Stimulated activated CD4-positive, alpha-beta T cell treated with anti-CD3 and anti-CD28 coated beads, TNF-alpha, amount 100 ng/mL, for 48 hours (primary cell): ENCODE results near the gene LSM5.

Experiments used
- DNase-seq, 3 donors: peaks; one replicate each; pipeline ENCODE4 v3.0.0-alpha.2; 2020; ENCODE audit warnings: low read depth in 3 of 3

Gene LSM5

DNA sequence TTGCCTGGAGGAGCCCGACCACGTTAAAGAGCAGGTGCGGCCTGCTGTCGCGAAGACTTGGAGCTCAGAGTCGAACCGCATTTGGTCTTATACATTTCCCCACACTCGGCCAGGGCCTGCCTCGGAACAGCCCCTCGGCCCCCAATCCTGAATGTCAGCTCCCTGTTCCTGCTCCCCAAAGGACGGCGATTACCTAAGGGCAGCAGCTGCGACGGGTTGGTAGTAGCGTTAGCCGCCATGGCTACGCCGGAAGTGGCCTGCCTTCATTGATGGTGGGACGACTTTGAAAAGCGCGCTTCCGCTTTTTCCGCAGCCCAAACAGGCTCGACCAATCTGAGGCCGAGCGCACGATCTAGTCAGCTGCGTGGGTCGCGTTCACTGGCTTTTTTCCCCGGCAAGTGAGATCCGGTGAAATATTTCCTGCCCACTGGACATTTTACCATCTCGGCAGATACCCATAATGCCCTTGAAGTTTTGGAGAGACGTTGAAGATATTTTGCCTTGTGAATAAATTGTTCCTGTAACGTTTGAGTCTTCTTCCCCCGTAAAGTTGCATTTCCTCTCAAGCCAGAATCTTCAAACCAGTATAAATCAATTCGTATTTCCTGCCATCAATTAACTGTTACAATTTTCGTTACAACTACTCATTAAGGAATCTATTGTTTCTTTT lies at the start of gene LSM5:
TSS of gene LSM5 (minus strand) at position 254 of the 670 bp plus-strand sequence. CDS start at position 239, 15 bp downstream.
- DNase-seq = peak; percentile 81 to 83 (median 83)

DNA sequence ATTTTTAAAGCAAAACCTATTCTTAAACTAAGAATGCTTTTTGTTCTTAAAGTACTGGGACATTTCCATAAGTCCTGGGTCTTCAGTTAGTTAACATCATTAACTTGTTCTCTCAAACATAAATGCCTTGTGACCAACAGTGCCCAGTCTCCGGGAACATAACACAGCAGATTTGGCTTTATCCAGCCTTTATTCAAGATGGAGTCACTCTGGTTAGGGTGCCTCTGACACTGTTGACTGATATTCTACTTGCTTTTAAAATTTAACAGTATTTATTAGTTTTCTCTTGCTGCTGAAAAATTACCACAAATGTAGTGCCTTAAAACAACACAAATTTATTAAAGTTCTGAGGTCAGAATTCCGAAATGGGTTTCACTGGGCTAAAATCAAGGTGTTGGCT lies 49.2 kb upstream of the LSM5 start:
- DNase-seq = no peak

DNA sequence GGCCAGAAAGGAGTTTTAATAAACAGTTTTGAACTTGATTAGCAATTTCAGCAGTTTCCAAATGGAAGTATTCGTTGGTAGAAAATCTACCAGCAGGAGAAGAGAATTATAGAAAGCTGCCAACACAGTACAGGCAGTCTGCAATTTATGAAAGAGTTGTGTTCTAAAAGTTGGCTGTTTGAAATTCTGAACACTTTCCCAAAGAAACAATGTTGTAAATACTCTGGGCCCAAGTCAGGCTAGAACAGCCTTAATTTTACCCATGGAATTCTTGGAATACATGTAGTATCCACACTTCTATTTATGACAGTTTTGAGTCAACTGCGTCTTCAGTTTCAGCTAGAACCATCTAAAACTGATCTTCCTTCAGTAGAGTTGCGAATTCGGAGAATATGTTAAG lies 47.6 kb upstream of the LSM5 start:
- no peak for DNase-seq

DNA sequence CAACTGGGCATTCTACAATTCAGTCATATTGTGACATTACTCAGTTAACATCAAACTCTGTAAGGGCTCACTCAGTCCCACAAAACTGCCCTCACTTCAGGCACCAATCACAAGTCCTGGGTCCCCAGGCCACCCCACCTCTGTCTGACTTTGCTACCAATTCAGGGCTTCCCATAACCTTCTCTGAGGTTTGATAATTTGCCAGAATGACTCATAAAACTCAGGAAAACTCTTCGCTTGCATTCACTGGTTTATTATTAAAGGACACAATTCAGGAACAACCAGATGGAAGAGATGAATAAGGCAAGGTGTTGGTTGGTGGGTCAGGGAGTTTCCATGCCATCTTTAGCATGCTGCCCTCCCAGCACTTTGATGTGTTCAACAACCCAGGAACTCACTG lies 46.4 kb upstream of the LSM5 start:
- no peak for DNase-seq

DNA sequence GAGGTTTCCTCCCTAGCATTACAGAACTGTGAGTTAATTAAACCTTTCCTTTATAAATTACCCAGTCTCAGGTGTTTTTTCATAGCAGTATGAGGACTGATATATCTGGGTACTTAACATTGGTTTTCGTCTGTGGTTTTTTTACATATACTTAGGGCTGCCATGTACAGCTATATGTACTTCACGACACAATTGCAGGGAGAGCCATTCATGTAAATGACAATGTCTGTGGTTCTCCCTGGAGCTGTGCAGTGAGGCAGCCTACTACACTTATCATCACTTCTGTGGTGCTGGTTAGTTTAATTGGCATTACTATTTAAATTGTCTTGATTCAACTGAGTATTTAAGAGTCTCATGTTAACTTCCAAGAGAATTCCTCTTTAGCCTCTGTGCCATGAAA lies 45.8 kb upstream of the LSM5 start:
- no peak for DNase-seq

DNA sequence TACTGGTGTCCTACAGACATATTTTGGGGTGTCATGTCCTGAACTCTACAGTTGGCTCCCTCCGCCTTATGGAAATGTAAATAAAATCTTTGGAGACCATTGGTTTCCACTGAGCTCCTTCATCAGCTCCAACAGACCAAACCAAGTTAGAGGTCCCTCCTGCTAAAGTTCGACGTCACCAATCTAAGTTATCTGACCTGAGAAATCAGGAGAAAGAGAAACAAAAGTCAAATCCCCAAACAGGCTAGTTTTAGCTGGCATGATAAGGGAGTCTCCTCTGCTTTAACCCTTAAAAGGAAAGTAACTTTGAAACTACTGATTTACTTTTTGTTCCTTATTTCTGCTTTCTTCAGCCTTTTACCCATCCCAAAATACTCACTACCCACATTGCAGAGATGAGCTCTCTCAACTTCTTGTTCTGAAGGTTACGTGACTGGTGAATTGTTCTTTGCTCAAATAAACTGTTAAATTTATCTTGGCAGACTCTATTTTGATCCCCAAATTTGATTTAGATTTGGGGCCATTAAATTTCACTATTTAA lies 45.1 kb upstream of the LSM5 start:
- DNase-seq = no peak

DNA sequence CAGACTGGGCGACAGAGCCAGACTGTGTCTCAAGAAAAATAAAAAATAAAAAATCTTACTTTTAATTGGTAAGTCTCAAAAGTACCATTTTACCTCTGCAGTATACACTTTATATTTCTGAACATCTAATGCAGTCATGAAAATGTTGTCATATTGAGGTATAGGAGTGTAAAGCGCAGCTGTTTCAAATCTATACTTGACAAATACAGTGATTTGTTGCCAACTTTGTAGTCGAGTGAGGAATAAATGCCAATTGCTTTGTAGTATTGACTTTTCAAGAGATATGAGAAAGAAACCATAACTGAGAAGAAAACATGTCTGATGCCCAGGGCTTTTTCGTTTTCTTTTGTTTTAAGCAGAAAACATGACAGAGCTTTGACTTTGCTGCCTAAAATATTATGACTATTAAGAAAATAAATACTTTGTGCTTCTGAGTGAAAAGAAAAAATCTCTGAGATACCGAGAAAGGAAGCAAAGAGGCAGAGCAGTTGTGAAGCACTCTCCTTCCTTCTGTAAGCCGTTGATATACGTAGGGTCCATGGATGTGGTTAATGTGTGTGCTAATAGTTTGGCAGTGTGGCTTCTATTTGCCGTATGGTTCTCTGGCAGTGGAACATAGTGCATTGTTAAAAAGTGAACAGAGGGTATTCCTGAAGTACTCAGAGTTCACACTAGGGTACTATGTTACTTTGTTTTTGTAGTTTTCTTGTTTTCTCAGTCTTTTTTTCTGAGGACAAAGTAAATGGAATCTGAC lies 43.3 kb upstream of the LSM5 start:
- no peak for DNase-seq

DNA sequence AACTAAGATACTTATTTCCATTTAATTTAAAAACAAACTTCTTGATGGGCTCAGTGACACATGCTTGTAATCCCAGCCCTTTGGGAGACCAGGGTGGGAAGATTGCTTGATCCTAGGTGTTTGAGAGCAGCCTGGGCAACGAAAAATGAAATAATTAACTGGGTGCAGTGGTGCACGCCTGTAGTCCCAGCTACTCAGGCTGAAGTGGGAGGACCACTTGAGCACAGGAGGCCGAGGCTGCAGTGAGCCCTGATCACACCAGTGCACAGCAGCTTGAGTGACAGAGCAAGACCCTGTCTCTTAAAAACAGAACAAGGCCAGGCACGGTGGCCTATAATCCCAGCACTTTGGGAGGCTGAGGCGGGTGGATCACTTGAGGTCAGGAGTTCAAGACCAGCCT lies 42.5 kb upstream of the LSM5 start:
- DNase-seq = no peak

DNA sequence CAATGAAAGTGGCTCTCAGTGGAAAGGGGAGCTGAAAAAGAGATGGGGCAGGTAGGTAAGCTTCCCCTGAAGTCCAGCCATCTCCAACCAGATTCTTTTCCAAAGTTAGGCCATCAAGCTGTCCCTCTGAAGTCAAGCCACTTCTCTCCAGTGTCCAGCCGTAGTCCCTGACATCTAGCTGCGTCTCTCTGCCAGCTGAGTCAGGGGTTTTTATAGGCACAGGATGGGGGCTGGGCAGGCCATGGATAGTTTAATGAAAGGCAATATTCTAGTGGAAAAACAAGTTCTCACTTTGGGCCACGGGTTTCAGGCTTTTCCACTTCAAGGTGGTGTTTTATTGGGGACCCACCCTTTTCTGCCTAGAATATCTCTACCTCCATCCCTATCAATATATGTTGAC lies 41.9 kb upstream of the LSM5 start:
- DNase-seq = no peak

DNA sequence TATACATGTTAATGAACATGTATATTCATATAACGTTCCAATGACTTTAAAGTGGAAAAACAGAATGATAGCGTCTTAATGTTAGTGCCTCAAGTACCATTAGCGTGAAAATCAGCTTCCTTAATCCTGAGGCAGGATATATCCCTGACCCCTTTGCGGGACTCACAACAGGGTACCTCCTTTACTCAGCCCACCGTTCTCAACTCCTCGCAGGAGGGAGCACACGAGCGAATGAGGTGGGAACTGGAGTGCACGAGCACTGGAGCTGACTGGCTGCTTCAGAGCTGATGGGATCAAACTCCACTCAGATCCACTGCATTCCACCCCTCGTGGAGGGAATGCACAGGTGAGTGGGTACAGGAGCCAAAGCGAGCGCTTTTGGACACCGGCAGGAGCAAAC lies 41.2 kb upstream of the LSM5 start:
- DNase-seq = no peak

DNA sequence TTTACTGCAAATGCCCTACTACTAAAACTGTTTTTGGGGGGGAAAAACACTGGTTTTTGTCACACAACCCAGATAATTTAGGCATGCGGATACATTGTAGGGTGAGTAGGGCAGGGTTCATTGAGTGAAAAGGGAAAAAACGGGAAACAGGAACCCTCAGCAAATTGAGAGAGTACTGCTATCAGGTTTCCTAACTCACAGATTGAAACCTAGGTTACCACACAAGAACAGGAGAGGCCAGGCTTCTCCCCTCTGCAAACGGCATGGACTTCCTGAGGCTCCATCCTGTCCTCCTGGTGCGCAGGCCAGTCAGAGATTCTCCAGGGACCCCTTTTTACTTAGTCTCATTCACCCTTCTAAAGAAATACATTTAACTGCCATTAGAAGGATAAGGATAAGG lies 35.7 kb upstream of the LSM5 start:
- no peak for DNase-seq

DNA sequence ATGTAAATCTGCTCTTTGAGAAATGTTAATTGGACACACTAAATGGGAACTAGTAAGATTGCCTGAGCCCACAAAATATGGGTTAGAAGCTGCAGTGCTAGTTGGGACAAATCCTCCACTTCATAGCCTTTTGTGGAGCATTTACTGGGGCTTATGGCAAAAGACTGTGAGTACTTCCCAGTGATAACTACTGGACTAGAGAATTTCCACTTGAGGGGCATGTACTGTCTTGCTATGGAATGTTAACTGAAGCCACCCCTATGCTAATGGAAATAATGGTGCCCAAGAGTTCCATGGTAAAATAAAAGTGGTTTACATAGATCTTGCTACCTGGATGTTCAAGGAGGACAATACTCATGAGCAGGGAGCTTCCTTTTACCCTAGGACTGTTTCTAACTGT lies 34.5 kb upstream of the LSM5 start:
- DNase-seq = no peak

DNA sequence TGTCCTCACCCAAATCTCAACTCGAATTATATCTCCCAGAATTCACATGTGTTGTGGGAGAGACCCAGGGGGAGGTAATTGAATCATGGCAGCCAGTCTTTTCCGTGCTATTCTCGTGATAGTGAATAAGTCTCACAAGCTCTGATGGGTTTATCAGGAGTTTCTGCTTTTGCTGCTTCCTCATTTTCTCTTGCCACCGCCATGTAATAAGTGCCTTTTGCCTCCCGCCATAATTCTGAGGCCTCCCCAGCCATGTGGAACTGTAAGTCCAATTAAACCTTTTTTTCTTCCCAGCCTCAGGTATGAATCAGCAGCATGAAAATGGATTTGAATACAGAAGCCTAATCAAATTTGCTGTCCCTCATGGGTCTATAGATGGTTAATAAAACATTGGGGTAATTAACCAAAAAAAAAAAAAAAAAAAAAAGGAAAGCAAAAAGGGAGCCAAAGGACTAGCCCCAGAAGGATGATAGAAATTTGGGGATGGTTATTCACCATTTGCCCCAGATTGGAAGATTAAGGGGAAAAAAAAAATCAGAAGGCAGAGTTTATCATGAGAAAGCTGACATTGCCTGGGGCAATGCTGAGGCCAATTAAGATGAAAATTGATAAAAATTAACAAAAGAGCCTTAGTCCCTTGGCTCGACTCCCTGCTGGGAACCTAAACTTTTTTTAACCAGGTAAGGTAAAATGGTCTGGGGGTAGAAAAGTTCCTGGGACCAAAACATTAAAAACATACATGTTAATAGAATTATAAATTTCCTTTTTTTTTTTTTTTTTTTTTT lies 32.8 kb upstream of the LSM5 start:
- no peak for DNase-seq

DNA sequence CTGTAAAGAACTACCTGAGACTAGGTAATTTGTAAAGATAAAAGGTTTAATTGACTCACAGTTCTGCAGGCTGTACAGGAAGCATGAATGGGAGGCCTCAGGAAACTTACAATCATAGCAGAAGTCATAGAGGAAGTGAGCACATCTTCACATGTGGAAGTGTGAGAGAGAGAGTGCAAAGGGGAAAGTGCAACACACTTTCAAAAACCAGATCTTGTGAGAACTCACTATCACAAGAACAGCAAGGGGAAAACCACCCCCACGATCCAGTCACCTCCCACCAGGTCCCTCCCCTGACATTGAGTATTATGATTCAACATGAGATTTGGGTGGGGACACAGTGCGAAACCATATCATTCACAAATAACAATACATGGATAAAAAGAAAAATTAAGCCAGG lies 29.6 kb upstream of the LSM5 start:
- DNase-seq = no peak

DNA sequence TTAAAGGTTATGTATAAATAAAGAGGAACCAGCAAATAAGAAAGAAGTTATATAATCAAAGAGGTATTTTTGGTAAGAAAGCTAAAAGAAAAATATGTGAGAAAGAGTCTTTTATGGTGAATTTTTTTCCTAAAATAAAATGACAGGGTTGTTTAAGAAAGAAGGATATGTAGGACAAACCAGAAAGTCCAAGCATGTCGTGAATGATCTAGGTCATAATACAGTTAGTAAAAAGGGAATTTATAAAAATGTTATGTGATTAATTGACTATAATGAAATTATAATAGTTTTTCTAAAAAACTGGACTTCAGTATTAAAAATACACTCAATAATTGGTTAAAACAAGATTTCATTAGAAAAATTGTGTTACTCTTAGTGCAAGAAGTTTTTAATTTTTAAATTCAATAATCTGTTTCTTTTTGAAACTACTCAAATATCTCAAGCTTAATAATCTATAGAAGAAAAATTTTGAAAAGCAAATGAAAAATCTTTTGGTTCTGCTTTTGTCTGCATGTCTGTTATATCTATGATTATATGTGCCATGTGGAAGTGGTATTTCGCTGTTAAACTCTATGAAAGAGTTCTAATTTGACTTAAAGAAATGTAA lies 28.5 kb upstream of the LSM5 start:
- no peak for DNase-seq

DNA sequence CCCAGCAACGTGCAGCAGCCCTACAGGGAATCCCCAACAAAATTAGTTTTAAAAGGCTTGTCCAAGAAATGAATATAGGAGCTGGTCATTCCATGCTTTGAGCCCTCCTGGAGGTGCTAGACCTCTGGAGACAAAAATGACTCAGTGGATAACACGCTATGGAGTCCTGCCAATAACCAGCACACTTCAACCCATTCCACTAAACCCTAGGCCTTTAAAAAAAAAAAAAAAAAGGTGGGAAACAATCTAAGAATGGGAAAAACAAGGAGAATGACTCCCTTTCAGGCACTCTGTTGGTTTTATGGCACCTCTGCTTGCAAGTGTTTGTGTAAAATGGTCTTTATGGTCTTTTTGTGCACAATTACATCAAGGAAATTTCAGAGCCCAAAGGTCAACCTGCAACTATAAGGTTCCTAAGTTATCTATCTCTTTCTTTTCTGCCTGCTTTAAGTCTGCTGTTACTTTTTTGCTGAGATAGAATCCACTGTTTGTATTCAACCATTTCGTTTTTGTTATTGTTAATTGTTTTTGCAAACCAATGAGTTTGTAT lies 26.4 kb upstream of the LSM5 start:
- DNase-seq = no peak

DNA sequence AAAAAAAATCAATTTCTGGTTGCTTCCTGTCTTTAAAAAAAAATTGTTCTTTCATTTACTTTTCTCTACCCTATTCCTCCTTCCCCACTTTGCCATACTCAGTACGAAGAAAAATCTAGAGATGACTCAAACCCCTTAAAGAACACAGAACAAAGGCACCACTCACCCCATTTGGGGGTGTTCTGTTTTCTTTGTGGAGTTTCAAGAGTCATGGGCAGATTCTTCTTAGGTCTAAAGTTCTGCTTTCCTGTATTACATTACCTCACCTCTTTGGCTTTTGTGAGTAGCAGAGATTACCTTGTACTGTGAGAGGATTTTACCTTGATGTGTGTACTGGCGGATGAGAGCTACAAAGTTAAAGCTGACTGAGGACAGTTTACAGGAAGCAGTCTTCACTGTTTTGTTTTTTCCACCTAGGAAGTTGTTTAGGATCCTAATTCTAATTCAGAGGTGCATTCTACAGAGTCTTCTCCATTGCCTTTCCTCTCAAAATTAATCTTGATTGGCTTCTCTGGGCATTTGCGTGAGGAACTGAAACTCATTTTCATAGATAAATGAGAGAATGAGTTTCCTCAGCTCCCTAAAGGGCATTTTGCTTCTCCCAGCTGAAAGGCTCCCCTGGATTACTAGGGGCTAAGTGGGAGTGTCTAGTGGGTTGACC lies 25.8 kb upstream of the LSM5 start:
- DNase-seq = no peak

DNA sequence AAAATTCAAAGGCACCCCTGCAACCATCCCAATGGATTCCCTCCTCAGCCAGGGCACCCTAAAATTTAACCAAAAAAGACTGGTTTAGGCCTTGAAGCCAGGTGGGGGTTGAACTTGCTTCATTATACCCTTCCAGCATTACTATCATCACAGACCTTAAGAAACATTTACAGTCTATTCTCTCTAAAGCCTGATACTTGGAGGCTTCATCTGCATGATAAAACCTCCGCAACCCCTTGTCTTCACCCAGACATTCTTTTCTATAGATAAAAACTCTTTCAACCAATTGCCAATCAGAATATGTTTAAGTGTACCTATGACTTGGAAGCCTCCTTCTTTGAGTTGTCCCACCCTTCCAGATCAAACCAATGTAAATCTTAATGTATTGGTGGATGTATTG lies 23.0 kb upstream of the LSM5 start:
- no peak for DNase-seq

DNA sequence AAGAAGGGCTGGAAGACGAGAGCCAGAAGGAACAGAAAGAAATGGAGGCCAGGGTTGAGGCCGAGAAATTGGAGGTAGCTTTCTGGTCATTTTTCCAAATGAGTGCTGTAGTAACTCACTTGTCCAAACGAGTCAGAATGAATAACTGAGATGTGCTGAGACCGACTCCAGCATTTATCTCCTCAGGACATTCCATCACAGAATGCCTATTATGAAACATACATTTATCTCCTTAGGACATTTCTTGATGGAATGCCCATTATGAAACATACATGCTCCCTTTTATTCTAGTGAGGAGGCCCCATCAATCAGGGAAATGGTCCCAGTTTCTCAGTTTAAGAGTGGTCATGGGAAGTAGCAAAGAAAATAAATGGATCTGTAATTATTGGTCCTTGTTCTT lies 21.6 kb upstream of the LSM5 start:
- no peak for DNase-seq

DNA sequence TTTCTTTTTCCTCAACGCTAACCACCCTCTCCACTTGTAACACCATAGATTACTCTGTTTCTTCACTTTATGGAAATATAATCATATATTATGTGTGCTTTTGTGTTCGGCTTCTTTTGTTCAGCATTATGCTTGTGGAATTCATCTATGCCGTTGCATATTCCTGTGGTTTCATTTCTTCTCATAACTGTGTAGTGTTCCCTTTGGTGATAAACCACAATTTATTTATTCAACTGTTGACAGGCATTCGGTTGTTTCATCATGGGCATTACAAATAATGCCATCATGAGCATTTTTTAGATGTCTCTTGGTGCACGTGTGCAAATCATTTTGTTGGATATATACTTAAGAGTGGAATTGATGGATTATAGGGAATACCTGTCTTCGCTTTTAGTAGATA lies 17.2 kb upstream of the LSM5 start:
- DNase-seq = no peak
